HCT116 (cell line): ENCODE data around the gene ARHGDIA. TPM values are rescaled to one million over a fixed set of nuclear protein-coding genes. Genes with fewer than 3 reads are reported as not detected.

ENCODE experiments used
- ATAC-seq: fragments of 200-7000 bp; cut with Tn5 transposase; 2 replicates; pipeline ENCODE4 v1.9.1; 2020; ENCODE audit warnings: mild to moderate bottlenecking, moderate library complexity
- BruUV-seq: library from RNA; stranded (reverse); fragments of 400-500 nt; replicated peaks from 2 replicates; lab custom pipeline; 2021; lab: Mats Ljungman, UMichigan
- CTCF ChIA-PET: fragments of 300-600 bp; sonication (Branson Sonifier 250); formaldehyde crosslinking; loops from one replicate; lab custom pipeline; 2021; ENCODE audit warnings: antibody characterized with exemption; lab: Charles Lee
- POLR2A ChIA-PET: fragments of 300-600, 350-600 bp; sonication (Branson Sonifier 250); formaldehyde crosslinking; loops from one replicate; lab custom pipeline; 2021; ENCODE audit warnings: antibody characterized with exemption; lab: Charles Lee
- RAD21 ChIA-PET, 2 experiments: fragments of 300-600 bp; sonication (Branson Sonifier 250); formaldehyde crosslinking; loops; one replicate each; lab custom pipeline; 2023; ENCODE audit warnings: low total read pairs in 2 of 2; ENCODE audit not compliant: uncharacterized antibody in 2 of 2, unreplicated experiment in 2 of 2, low non-redundant PET in 1 of 2; lab: Charles Lee
- DNase-seq: peaks from one replicate; pipeline ENCODE4 v3.0.0-alpha.2; 2010; ENCODE audit warnings: low read depth, low spot score
- H2AFZ ChIP-seq: fragments of 200-600 bp; shearing (Covaris generic), sonication (generic); 2 replicates; pipeline ENCODE4 v1.6.1; 2017; ENCODE audit warnings: low read depth, mixed run types, mixed read lengths, antibody characterized with exemption, low read length; ENCODE audit not compliant: poor library complexity, severe bottlenecking
- H3K27ac ChIP-seq: 2 replicates; pipeline ENCODE4 v1.5.1; 2012; ENCODE audit warnings: low read depth, low read length
- H3K27me3 ChIP-seq: fragments of 200-600 bp; sonication (generic); 2 replicates; pipeline ENCODE4 v1.6.1; 2016; ENCODE audit warnings: mixed run types, low read length, mixed read lengths; ENCODE audit not compliant: insufficient read depth
- H3K36me3 ChIP-seq, 2 experiments: fragments of 200-500 bp in 1 of 2; fragments of 200-600 bp in 1 of 2; sonication (Bioruptor generic) in 1 of 2; sonication (generic) in 1 of 2; 2 replicates each; pipeline versions ENCODE4 v1.5.1 to v1.6.1; 2014 to 2016; ENCODE audit warnings: low read length in 2 of 2, inconsistent platforms in 1 of 2, mixed read lengths in 1 of 2, mixed run types in 1 of 2; ENCODE audit not compliant: insufficient read depth in 2 of 2, control insufficient read depth in 1 of 2
- H3K4me1 ChIP-seq, 2 experiments: fragments of 200-600 bp in 1 of 2; sonication (generic) in 1 of 2; 2 replicates each; pipeline versions ENCODE4 v1.5.1 to v1.6.1; 2012 to 2017; ENCODE audit warnings: low read length in 2 of 2, inconsistent platforms in 1 of 2, mild to moderate bottlenecking in 1 of 2, mixed read lengths in 1 of 2, mixed run types in 1 of 2, moderate library complexity in 1 of 2; ENCODE audit not compliant: insufficient read depth in 2 of 2, control insufficient read depth in 1 of 2
- H3K4me2 ChIP-seq: fragments of 200-600 bp; sonication (generic); 2 replicates; pipeline ENCODE4 v1.6.1; 2017; ENCODE audit warnings: mixed run types, low read length, mixed read lengths
- H3K4me3 ChIP-seq, 2 experiments: fragments of 200-600 bp in 1 of 2; sonication (generic) in 1 of 2; replicated peaks in 1 of 2; 2 replicates each; pipeline ENCODE4 v1.5.1; 2011 to 2016; ENCODE audit warnings: low read length in 2 of 2, control low read depth in 1 of 2, low read depth in 1 of 2, mild to moderate bottlenecking in 1 of 2, mixed read lengths in 1 of 2, mixed run types in 1 of 2
- H3K79me2 ChIP-seq: fragments of 200-600 bp; sonication (generic); 2 replicates; pipeline ENCODE4 v1.6.1; 2017; ENCODE audit warnings: mild to moderate bottlenecking, mixed run types, low read length, moderate library complexity, mixed read lengths; ENCODE audit not compliant: insufficient read depth
- H3K9ac ChIP-seq: fragments of 200-600 bp; sonication (generic); 2 replicates; pipeline ENCODE4 v1.6.1; 2016; ENCODE audit warnings: low read length, mixed read lengths
- H3K9me2 ChIP-seq: fragments of 200-600 bp; sonication (generic), shearing (Covaris generic); 2 replicates; pipeline ENCODE4 v1.6.1; 2017; ENCODE audit warnings: mixed run types, mild to moderate bottlenecking, moderate library complexity; ENCODE audit not compliant: insufficient read depth
- H3K9me3 ChIP-seq, 2 experiments: fragments of 200-500 bp in 1 of 2; fragments of 200-600 bp in 1 of 2; sonication (Bioruptor generic) in 1 of 2; sonication (generic) in 1 of 2; 2 replicates each; pipeline ENCODE4 v1.6.1; 2014 to 2017; ENCODE audit warnings: low read length in 2 of 2, mixed read lengths in 2 of 2, inconsistent platforms in 1 of 2, low read depth in 1 of 2, mild to moderate bottlenecking in 1 of 2, mixed run types in 1 of 2, moderate library complexity in 1 of 2; ENCODE audit not compliant: control insufficient read depth in 1 of 2, insufficient read depth in 1 of 2
- H4K20me1 ChIP-seq: fragments of 200-600 bp; sonication (generic), shearing (Covaris generic); 2 replicates; pipeline ENCODE4 v1.6.1; 2017; ENCODE audit warnings: mixed run types, mild to moderate bottlenecking, moderate library complexity; ENCODE audit not compliant: insufficient read depth
- ATF3 ChIP-seq: IDR thresholded peaks from 2 replicates; pipeline ENCODE4 v1.6.1; 2012
- CEBPB ChIP-seq: IDR thresholded peaks from 2 replicates; pipeline ENCODE4 v1.6.1; 2012; ENCODE audit warnings: low read depth
- CTCF ChIP-seq, 3 experiments: fragments of 200-600 bp in 1 of 3; sonication (generic) in 1 of 3; IDR thresholded peaks in 2 of 3; conservative IDR thresholded peaks in 1 of 3; 2 replicates each; pipeline ENCODE4 v1.5.1; 2012 to 2017; ENCODE audit warnings: low read depth in 2 of 3, low read length in 2 of 3, antibody characterized with exemption in 1 of 3, borderline replicate concordance in 1 of 3, control low read depth in 1 of 3, mild to moderate bottlenecking in 1 of 3, mixed read lengths in 1 of 3, mixed run types in 1 of 3, moderate library complexity in 1 of 3; ENCODE audit not compliant: insufficient read depth in 1 of 3
- EGR1 ChIP-seq: IDR thresholded peaks from 2 replicates; pipeline ENCODE4 v1.6.1; 2012; ENCODE audit warnings: low read depth
- ELF1 ChIP-seq: IDR thresholded peaks from 2 replicates; pipeline ENCODE4 v1.6.1; 2012; ENCODE audit warnings: low read depth, borderline replicate concordance
- EZH2 ChIP-seq: fragments of 200-600 bp; sonication (generic); IDR thresholded peaks from 2 replicates; pipeline ENCODE4 v1.6.1; 2017; ENCODE audit warnings: antibody characterized with exemption, mixed run types
- EZH2phosphoT487 ChIP-seq: fragments of 200-600 bp; IDR thresholded peaks from 2 replicates; pipeline ENCODE4 v1.6.1; 2018; ENCODE audit warnings: antibody characterized with exemption, borderline replicate concordance
- POLR2A ChIP-seq: IDR thresholded peaks from 2 replicates; pipeline ENCODE4 v1.7.0; 2011; ENCODE audit warnings: borderline replicate concordance; ENCODE audit not compliant: insufficient read depth, insufficient read length; ENCODE audit errors: extremely low read depth
- POLR2AphosphoS5 ChIP-seq: IDR thresholded peaks from 2 replicates; pipeline ENCODE4 v1.6.1; 2011; ENCODE audit warnings: mild to moderate bottlenecking, low read depth, low read length, moderate library complexity
- RAD21 ChIP-seq: IDR thresholded peaks from 2 replicates; pipeline ENCODE4 v1.6.1; 2012; ENCODE audit warnings: low read depth, mild to moderate bottlenecking
- REST ChIP-seq: IDR thresholded peaks from 2 replicates; pipeline ENCODE4 v1.6.1; 2012; ENCODE audit warnings: low read depth
- SRF ChIP-seq: IDR thresholded peaks from 2 replicates; pipeline ENCODE4 v1.6.1; 2012; ENCODE audit warnings: low read depth
- YY1 ChIP-seq: IDR thresholded peaks from 2 replicates; pipeline ENCODE4 v1.6.1; 2011; ENCODE audit warnings: low read length, low read depth, moderate library complexity, mild to moderate bottlenecking; ENCODE audit not compliant: insufficient replicate concordance; ENCODE audit errors: extremely low read depth
- intact Hi-C: fragments of 100-400 bp; cut with micrococcal nuclease; formaldehyde crosslinking; loops from 2 replicates; pipeline ENCODE4 v1.10.0; 2022
- total RNA-seq: library from RNA; stranded (reverse); gene quantifications from one replicate; pipeline ENCODE4 v1.2.1, GENCODE V29; 2021; ENCODE audit not compliant: unreplicated experiment

The ARHGDIA gene
- total RNA-seq, 1 experiment from 2014 or later = 554 TPM

- Histone ChIP-seq H2AFZ (no peak overlapping the region), H3K9me2 (no peaks in the 10 kb centered on the region)
- TSS peak; percentile 30 for BruUV-seq
- no peak for ATAC-seq
- no peak for TF ChIP-seq CEBPB
- TF ChIP-seq EZH2 = no peak
- TF ChIP-seq POLR2A = no peak
- TF ChIP-seq EZH2phosphoT487 = no peak
- no peak for TF ChIP-seq REST
- no peak for TF ChIP-seq ATF3
- no peak for TF ChIP-seq POLR2AphosphoS5
- TF ChIP-seq SRF = no peak
- TF ChIP-seq RAD21 = no peak
- TF ChIP-seq EGR1 = no peak
- TF ChIP-seq ELF1 = no peak
- TF ChIP-seq CTCF (IDR thresholded peaks at IDR 0.05 in 2 of 3, conservative IDR thresholded peaks at IDR 0.05 in 1 of 3; ENCODE audit: borderline replicate concordance in 1 of 3, insufficient read depth in 1 of 3, low read depth in 2 of 3, low read length in 2 of 3) = no peak
- no peak for TF ChIP-seq YY1
- TF ChIP-seq, all 23 proteins: peak for 0
- H3K9me3 ChIP-seq = no peaks in the 10 kb centered on the region
- H3K9ac ChIP-seq = no peak overlapping the region
- DNase-seq = no peak
- H3K36me3 ChIP-seq = peaks cover 0 to 19% of the 10 kb centered on the region in 2 experiments; a peak in 2 of 4 replicates
- no peak overlapping the region for H3K27ac ChIP-seq
- H3K27me3 ChIP-seq = no peaks in the 10 kb centered on the region
- H3K4me2 ChIP-seq = no peak overlapping the region
- no peak overlapping the region for H3K4me3 ChIP-seq
- POLR2A ChIA-PET = interaction anchor here (0.6 kb wide), 1 partner anchor 25 kb away, joined by 3 read pairs; no protein-coding TSS in a partner anchor
- H3K79me2 ChIP-seq = no peaks in the 10 kb centered on the region; the same call in 1 of the 2 replicates
- RAD21 ChIA-PET = no interaction called here
- no peaks in the 10 kb centered on the region for H4K20me1 ChIP-seq
- peaks cover 0 to 20% of the 10 kb centered on the region in 2 experiments for H3K4me1 ChIP-seq
- CTCF ChIA-PET = no interaction called here
- intact Hi-C loops = no loop called here
These were observed 33.7 kb upstream of the ARHGDIA start for GRCh38 chr17:81904600-81905423.
